Gastrocnemius medialis (tissue), 4 donors: ENCODE measurements around the gene CYBB.

Source experiments
- CTCF ChIP-seq, 5 experiments: fragments of 450-650 bp in 3 of 5; fragments of 200-600 bp in 2 of 5; sonication (generic) in 2 of 5; IDR thresholded peaks in 4 of 5; conservative IDR thresholded peaks in 1 of 5; 1 replicate in 4 of 5; 2 replicates in 1 of 5; pipeline ENCODE4 v1.5.1; 2016 to 2019; ENCODE audit warnings: antibody characterized with exemption in 5 of 5, mild to moderate bottlenecking in 3 of 5, moderate library complexity in 3 of 5
- POLR2A ChIP-seq, 2 donors: fragments of 450-650 bp; IDR thresholded peaks; one replicate each; pipeline ENCODE4 v1.6.1; 2017; ENCODE audit warnings: antibody characterized with exemption in 2 of 2, mild to moderate bottlenecking in 2 of 2, moderate library complexity in 2 of 2

GRCh38 chrX:37755025-37755424, 24.8 kb upstream of the CYBB start:
- TF ChIP-seq POLR2A (IDR thresholded peaks at IDR 0.05): no peak
- TF ChIP-seq CTCF (IDR thresholded peaks at IDR 0.05 in 4 of 5, conservative IDR thresholded peaks at IDR 0.05 in 1 of 5): no peak
